Stimulated activated CD4-positive, alpha-beta T cell treated with anti-CD3 and anti-CD28 coated beads, Interleukin-1b, Interleukin-23, amount 100 ng/mL, for 4 hours (primary cell): ENCODE results near the gene RGS12.

Source experiments
- DNase-seq, 2 donors: peaks; one replicate each; pipeline ENCODE4 v3.0.0-alpha.2; 2020; ENCODE audit warnings: low read depth in 2 of 2

Gene RGS12

DNA sequence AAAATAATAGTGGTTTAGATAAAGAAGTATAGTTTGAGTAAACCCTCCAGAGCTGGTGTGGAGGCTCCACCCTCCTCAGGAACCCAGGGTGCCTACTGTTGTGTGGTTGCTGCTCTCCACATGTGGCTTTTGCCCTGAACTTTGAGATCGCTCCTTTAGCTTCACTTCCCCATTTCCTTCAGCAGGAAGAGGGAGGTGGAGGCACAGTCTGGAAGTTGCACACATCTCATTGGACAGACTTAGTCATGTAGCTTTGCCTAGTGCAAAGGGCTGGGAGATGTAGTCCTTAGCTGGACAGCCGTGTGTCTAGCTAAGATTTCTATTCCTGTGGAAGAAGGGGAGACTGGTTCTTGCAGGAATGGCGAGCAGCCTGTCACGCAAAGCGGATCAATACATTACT, 37.9 kb downstream of the RGS12 start:
- DNase-seq = no peak

DNA sequence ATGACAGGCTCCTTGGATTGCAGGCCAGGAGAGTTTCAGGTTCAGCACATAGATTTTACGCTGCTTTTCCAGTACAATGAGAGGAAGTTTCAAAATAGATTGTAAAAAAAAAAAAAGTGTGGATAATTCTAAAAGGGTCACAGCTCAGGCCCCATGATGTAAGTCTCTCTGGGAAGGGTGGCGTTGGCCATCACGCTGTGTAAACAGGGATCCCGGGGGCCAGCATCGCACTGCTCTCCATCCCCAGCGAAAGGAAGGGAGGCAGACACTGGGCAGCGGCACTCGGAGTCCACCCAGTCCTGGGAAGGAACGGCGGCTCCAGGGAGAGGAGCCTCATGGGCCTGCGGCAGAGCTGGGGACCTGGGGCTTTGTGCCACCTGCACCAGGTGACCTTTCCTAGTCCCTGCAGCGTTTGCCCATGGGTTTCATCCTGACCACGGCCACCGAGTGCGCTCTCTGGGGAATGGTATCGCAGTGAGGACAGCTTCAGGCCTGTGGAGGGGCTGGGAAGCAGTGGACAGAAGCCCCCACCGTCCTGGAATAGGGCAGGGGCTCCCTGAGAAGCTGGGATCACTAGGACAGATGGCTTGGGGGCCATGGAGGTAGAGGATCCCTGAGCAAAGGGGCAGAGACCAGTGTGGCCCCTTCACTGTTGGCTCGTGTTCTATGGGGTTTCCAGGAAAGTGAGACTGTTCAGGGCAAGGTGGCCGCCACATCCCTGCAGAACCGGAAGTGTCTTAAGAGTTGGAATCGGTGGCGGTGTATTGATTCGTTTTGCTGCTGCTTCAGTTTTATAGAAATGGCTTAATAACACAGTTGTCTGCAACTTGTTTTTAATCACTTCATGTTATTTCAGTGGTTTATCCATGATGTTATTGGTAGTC, 38.9 kb downstream of the RGS12 start:
- no peak for DNase-seq

DNA sequence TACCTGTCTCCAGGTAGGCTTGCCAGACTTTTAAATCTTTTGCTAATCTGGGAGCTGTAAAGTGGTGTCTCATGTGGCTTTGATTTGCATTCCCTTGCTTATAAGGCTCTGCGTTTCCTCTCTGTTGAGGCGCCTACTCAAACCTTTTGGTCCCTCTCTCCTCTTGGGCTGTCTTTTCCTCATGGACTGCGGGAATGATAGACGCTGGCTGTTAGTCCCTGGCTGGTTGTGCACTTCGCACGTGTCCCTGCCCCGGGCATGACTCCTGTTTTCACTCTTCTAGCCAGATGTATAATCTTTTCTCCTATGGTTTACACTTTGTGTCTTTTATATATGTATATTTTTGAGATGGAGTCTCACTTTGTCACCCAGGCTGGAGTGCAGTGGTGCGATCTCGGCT, 39.7 kb downstream of the RGS12 start:
- no peak for DNase-seq

DNA sequence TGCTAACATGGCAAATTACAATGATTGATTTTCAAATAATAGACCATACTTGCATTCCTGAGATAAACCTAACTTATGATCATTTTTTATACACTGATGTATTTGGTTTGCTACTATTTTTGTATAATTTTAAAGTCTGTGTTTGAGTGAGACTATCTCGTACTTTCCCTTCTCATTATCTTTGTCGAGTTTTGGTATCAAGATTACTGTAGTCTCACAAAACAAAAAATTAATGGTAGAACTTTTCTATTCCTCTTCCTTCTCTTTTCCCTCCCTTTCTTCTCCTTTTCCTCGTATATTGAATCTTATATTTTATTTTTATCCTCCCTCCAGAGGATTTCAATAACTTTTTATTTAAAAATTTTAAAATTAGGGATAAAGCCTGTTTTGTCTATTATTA, 41.5 kb downstream of the RGS12 start:
- no peak for DNase-seq

DNA sequence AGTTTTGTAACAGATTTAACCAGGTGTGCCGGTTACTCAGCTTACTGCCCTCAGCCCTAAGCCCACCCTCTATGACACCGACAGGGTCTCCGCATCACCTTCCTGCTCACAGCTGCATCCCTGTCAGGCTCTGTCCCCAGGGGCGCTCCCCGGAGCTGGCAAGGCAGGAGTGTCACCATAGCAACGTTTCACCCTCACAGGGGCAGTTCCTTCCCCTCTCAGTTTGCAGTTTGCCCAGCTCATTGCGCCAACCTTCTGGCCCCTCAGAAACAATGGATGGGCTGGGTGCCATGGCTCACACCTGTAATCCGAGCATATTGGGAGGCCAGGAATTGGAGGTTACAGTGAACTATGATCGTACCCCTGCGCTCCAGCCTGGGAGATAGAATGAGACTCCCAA, 42.6 kb downstream of the RGS12 start:
- DNase-seq = no peak

DNA sequence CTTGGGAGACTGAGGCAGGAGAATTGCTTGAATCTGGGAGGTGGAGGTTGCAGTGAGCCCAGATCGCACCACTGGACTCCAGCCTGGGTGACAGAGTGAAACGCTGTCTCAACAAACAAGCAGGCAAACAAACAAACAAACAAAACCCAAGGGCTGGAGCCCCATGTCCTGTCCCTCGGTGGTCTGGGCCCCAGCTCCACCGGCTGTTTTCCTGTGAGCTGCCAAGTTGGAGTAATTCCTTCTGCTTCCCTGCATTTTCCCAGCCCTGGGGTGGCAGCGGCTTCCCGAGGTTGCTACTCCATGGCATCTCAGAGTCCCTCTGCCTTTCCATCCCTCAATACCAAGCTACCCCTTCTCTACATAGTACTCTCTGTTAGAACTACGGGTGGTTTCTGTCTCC, 43.2 kb downstream of the RGS12 start:
- DNase-seq = no peak

DNA sequence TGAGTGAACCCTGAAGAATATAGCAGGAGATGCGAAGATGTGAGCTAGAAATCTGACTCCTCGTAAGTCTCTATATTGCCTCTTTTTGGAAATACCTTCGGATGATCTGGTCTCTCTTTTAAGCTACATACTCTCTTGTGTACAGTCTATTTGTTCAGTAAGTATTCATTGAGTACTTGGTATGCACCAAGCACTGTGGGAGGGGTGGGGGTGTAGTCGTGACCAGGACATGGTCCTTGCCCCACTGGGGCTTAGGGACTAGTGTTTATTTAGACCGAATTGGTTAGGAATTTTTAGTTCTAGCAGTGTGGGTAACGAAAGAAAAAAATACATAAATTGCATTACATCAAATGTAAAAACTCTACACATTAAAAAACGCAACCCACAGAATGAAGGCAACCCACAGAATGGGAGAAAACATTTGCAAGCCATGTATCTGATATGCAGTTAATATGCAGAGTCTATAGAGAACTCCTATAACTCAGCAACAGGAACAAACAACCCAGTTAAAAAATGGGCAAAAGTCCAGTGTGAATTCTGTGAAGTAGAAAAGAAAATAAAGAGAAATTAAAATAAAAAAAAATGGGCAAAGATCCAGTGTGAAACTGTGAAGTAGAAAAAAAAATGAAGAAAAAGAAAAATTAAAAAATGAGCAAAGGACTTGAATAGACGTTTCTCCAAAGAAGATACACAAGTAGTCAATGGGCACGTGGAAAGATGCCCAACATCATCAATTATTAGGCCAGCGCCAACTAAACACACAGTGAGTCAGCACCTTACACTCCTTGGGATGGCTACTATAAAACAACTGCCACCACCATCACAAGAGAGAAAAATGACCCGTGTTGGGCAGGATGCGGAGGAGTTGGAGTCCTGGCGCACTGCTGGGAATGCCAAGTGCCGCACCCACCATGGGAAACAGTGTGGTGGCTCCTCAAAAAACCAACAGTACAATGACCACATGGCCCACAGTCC, 43.8 kb downstream of the RGS12 start:
- no peak for DNase-seq

DNA sequence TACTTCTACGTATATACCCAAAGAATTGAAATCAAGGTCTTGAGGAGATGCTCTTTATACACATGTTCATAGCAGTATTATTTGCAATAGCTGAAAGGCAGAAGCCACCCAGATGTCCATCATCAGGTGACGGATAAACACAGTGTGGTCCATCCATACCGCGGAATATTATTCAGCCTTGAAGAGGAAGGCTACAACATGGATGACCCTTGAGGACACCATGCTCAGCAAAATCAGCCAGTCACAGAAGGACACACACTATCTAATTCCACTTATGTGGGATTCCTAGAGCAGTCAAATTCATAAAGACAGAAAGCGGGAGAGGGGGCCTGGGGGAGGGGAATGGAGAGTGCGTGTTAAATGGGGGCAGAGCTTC, 44.5 kb downstream of the RGS12 start:
- no peak for DNase-seq

DNA sequence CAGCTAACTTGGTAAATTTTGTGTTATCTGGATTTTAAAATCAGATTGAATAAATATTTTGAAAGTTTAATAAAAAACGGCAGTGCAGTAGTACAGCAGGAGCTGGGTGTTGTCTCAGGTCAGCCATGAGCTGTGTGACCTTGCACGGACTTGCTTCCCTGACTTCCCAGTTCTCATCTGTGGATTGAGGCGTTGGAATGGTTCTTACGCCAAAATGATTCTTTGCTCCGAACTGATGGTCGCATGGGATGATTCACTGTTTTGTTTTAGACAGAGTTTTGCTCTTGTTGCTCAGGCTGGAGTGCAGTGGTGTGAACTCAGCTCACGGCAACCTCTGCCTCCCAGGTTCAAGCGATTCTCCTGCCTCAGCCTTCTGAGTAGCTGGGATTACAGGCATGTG, 45.0 kb downstream of the RGS12 start:
- no peak for DNase-seq

DNA sequence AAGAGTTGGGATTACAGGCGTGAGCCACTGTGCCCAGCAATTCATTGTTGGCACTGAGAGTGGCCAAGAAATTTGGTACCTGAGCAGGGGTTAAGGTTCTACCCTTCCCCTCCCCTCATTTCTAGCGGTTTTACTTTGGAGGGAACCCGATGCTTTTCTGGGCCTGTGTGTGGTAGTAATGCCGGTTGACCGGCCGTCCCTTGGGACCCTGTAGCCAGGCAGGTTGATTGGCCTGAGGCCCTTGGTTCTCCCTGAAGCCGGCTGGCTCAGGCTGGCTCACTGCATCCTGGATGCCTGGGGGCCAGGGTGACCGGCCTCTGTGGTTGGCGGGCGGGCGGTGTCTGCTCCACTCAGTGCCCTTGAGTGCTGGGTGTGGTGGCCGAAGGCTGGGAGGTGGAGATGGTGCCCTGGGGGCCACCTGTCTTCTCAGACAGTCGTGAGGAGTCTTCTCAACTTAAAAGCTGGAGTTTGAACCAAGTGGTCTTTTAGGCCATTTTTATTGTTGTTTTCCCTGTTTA, 45.6 kb downstream of the RGS12 start:
- no peak for DNase-seq

DNA sequence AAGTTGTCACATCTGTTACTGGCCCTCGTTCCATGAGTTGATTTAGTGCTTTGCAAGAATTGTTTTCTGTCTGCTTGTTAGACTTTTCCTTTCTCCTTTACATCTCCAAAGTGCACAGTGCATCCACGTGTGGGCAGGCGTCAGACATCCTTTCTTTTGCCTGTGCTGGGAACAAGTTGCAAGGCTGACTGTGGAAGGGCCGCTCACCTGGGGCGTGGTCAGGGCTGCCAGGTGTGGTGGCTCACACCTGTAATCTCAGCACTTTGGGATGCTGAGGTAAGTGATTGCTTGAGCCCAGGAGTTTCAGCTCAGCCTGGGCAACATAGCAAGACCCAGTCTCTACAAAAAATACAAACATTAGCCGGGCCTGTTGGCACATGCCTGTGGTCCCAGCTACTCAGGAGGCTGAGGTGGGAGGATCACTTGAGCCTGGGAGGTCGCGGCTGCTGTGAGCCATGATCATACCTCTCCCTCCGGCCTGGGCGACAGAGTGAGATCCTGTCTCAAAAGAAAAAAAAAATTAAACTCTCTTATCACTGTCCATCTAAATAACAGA, 46.2 kb downstream of the RGS12 start:
- DNase-seq = no peak

DNA sequence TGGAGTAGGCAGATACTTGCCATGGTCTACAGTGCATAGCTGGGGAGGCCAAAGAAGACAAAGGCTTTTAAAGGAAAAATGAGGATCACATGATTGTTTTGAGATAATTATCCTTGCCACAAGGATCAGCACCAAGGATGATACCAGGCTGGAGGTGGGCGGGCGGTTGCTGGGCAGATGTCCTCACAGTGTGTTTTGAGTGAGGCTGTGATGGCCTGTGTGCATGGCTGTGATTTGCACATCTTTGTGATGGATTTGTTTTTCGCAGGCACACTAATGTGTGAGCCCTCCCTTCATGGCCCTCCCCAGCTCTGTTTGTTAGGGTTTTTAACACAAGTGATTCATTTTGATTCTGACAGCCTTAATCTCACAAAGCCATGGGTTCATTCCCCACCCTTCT, 46.8 kb downstream of the RGS12 start:
- DNase-seq = no peak

DNA sequence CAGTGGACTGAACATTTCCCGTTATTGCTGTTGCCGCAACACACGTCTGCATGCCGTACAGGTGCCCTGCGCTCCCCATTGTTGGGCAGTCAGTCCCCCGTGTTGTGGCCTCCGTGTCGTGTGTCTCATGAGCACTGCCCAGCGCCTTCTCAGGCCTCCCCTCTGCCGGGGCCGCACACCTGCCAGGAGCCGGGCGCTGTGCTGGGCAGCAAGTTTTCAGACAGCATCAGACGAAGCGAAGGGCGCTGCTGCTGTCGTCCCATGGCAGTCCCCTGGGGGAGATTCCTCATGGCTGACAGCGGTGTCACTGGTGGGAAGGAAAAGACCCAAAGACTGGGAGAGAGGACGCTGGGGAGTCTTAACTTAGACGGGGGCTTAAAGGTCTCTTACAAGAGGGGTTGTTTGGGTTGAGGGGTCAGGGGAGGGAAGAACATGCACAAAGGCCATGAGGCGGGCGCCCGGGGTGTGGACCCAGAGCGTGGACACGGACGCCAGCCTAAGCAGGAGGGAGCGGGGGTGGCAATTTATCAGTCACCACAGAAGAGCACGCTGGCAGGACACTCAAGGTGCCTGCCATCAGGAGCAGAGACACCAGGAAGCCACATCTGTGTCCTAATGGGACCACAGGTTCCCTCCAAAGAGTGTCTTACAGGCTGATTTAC, 47.3 kb downstream of the RGS12 start:
- DNase-seq = no peak

DNA sequence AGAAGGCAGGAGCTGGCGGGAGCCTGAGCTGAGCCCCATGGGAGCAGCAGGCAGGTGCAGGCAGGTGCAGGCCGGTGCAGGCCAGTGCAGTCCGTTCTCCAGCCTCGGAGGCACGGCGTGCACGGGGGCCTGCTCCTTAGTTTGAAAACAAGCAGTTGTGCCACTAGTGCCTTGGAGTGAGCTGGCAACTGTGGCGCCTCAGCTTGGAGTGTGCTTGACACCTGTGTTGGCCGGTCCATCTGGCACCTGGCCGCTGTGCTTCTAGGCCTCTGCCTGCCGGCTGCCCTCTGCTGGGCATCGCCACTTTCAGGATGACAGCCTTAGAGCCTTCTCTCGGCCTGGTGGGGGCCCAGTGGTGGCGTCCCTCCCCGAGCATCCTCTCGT, 47.9 kb downstream of the RGS12 start:
- DNase-seq = no peak

DNA sequence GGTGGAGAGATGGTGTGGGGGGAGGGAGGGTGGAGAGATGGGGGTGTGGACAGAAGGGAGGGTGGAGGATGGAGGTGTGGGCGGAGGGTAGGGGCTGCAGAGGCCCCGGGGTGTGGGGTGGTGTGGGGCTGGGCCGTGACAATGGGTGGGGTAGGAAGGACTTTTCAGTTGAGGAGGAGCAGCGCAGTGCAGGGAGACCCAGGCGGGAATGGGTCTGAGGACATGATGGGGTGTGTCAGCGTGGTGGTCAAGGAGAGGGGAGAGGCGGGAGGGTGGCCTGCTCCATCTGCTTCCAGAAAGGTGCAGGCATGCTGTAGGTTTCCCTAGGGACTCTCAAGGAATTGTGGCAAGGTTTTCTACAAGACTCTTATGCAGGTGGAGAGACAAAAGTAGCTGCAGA, 48.9 kb downstream of the RGS12 start:
- no peak for DNase-seq

DNA sequence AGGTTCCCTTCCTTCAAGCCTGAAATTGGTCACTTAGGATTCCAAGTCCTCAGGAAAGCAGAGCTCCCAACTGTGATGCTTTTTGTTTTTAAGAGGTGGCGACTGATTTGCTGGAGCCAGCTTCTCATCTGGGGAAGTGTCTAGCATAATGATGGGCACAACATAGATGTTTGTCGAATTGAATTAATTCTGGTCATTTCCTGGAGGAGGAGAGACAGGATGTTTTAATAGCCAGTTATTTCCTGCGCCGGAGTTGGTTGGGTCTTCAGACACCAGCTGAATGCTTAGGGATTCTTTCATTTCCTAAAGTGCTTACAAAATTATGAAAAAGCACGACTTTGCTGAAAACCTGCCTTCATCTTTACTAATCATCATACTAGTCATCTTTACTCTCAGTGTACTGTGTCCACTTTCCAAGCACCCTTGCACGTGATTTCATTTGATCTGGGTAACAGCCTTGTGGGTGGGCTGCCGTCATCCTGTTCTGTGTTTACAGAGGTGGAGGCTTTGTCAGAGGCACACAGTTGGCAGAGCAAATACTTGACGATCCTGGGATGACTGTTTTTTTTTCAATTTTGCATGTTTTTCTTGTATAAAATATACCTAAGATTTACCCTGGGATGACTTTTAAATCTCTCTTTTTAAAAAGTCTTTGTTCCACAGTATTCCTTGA, 49.5 kb downstream of the RGS12 start:
- no peak for DNase-seq
